ENCODE results near the gene ARHGAP12.

ARHGAP12 gene

DNA sequence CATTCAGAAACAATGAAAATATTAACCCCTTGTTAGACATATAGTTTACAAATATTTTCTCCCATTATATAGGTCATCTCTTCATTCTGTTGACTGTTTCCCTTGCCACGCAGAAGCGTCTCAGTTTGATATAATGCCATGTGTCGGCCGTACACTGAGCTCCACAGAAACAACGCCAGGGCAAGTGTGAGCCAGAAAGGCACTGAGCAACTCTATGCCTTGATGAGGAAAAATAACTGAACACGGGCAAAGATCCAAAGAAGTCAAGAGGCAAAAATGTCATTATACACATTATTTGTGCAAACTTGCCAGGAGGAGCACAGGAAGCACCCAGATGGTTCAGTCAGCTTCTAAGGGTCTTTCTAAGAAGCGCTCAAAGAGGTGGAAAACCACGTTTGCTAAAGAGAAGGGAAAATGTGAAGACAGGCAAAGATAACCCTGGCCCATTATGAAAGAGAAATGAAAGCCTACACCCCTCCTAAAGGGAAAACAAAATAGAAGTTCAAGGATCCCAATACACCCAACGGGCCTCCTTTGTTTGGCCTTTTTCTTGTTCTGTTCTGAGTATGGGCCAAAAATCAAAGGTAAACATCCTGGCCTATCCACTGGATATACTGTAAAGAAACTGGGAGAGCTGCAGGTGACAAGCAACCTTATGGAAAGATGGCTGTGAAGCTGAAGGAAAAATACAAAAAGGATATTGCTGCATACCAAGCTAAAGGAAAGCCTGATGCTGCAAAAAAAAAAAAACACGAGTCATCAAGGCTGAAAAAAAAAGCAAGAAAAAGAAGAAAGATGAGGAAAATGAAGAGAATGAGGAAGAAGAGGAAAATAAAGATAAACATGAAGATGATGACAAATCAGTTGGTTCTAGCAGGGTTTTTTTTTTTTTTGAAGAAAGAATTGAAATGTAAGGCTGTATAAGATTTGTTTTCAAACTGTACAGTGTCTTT is 15.5 kb downstream of the ARHGAP12 start:
- Histone ChIP-seq H3K9ac (ENCODE audit: low read depth, low read length) (no peak overlapping the region), H3K27me3 (ENCODE audit: insufficient read depth, low read length, poor library complexity) (no peaks in the 10 kb centered on the region), H3K9me3 (ENCODE audit: insufficient read depth, low read length, severe bottlenecking) (no peaks in the 10 kb centered on the region), H3K27ac (ENCODE audit: low read length) (peak overlapping the region; percentile 45), H3K4me2 (ENCODE audit: insufficient read depth, low read length) (peak overlapping the region; percentile 42; the same call in 1 of the 2 replicates), H3K79me2 (ENCODE audit: insufficient read depth, low read length) (peaks cover 85% of the 10 kb centered on the region), H3K4me1 (ENCODE audit: insufficient read depth, low read length) (peaks cover 29% of the 10 kb centered on the region), H4K20me1 (ENCODE audit: insufficient read depth, low read length) (peaks cover 16% of the 10 kb centered on the region; the same call in 1 of the 2 replicates), H2AFZ (ENCODE audit: low read depth, low read length) (no peak overlapping the region), H3K36me3 (ENCODE audit: insufficient read depth, low read length) (peaks cover 8% of the 10 kb centered on the region), H3K4me3 (ENCODE audit: low read depth in 1 of 2, low read length in 2 of 2) (no peak overlapping the region)
- peak; percentile 88 for ATAC-seq (ENCODE audit: insufficient read depth, low read depth)
- TF ChIP-seq EZH2 (IDR thresholded peaks at IDR 0.05; ENCODE audit: borderline replicate concordance, low read depth, low read length, severe bottlenecking) (no peak), CTCF (IDR thresholded peaks at IDR 0.05; ENCODE audit: borderline replicate concordance, extremely low read depth, low read length, poor library complexity, severe bottlenecking) (no peak)
- DNase-seq, result peak; percentile 39

- Histone ChIP-seq H3K27ac (ENCODE audit: low read length) (no peak overlapping the region), H3K79me2 (ENCODE audit: insufficient read depth, low read length) (peaks cover 81% of the 10 kb centered on the region), H3K36me3 (ENCODE audit: insufficient read depth, low read length) (peaks cover 12% of the 10 kb centered on the region), H3K9me3 (ENCODE audit: insufficient read depth, low read length, severe bottlenecking) (no peaks in the 10 kb centered on the region), H3K9ac (ENCODE audit: low read depth, low read length) (no peak overlapping the region), H3K4me2 (ENCODE audit: insufficient read depth, low read length) (no peak overlapping the region), H2AFZ (ENCODE audit: low read depth, low read length) (no peak overlapping the region), H3K4me1 (ENCODE audit: insufficient read depth, low read length) (peaks cover 29% of the 10 kb centered on the region), H4K20me1 (ENCODE audit: insufficient read depth, low read length) (peaks cover 16% of the 10 kb centered on the region; the same call in 1 of the 2 replicates), H3K4me3 (ENCODE audit: low read depth in 1 of 2, low read length in 2 of 2) (no peak overlapping the region), H3K27me3 (ENCODE audit: insufficient read depth, low read length, poor library complexity) (no peaks in the 10 kb centered on the region)
- TF ChIP-seq EZH2 (IDR thresholded peaks at IDR 0.05; ENCODE audit: borderline replicate concordance, low read depth, low read length, severe bottlenecking) (no peak), CTCF (IDR thresholded peaks at IDR 0.05; ENCODE audit: borderline replicate concordance, extremely low read depth, low read length, poor library complexity, severe bottlenecking) (no peak)
- ATAC-seq (ENCODE audit: insufficient read depth, low read depth), result no peak
- no peak for DNase-seq
Observed at GRCh38 chr10:31912289-31912688, 16.3 kb downstream of the ARHGAP12 start.

DNA sequence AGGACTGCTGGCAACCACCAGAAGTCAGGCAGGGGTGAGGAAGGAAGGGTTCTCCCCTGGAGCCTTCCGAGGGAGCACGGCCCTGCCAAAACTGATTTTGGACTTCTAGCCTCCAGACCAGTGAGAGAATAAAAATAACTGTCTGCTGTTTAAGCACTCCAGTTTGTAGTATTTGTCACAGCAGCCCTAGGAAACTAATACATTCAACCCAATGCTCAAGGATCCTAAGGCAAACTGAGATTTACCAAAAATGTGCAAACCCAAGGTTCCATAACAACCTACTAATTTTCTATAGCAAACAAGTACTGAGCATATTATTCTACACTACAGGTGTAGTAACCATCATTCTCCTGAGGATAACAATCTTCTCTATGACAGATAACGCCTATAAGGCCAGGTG is 18.6 kb downstream of the ARHGAP12 start:
- Histone ChIP-seq H3K27ac (ENCODE audit: low read length) (no peak overlapping the region), H3K9me3 (ENCODE audit: insufficient read depth, low read length, severe bottlenecking) (no peaks in the 10 kb centered on the region), H3K4me1 (ENCODE audit: insufficient read depth, low read length) (peaks cover 29% of the 10 kb centered on the region), H3K27me3 (ENCODE audit: insufficient read depth, low read length, poor library complexity) (no peaks in the 10 kb centered on the region), H3K36me3 (ENCODE audit: insufficient read depth, low read length) (peaks cover 26% of the 10 kb centered on the region), H3K4me3 (ENCODE audit: low read depth in 1 of 2, low read length in 2 of 2) (no peak overlapping the region), H4K20me1 (ENCODE audit: insufficient read depth, low read length) (peaks cover 13% of the 10 kb centered on the region; the same call in 1 of the 2 replicates), H3K79me2 (ENCODE audit: insufficient read depth, low read length) (peaks cover 77% of the 10 kb centered on the region), H2AFZ (ENCODE audit: low read depth, low read length) (no peak overlapping the region), H3K9ac (ENCODE audit: low read depth, low read length) (no peak overlapping the region), H3K4me2 (ENCODE audit: insufficient read depth, low read length) (no peak overlapping the region)
- no peak for DNase-seq
- no peak for ATAC-seq (ENCODE audit: insufficient read depth, low read depth)
- TF ChIP-seq EZH2 (IDR thresholded peaks at IDR 0.05; ENCODE audit: borderline replicate concordance, low read depth, low read length, severe bottlenecking) (no peak), CTCF (IDR thresholded peaks at IDR 0.05; ENCODE audit: borderline replicate concordance, extremely low read depth, low read length, poor library complexity, severe bottlenecking) (no peak)

Data from DND-41 (cell line).